Keratinocyte (primary cell): ENCODE results near the gene ABCC9. TPM values are rescaled to one million over a fixed set of nuclear protein-coding genes. Genes with fewer than 3 reads are reported as not detected.

ENCODE experiments used
- DNase-seq: peaks from one replicate; pipeline ENCODE4 v3.0.0-alpha.2; 2011; ENCODE audit warnings: low read depth, missing footprints, low spot score
- FAIRE-seq: peaks from 2 replicates; lab custom pipeline; 2011; peaks lifted over from hg19 to GRCh38; lab: Jason Lieb, UNC
- H2AFZ ChIP-seq: 2 replicates; pipeline ENCODE4 v1.6.0; 2012; ENCODE audit warnings: low read length, control low read depth, inconsistent platforms; ENCODE audit not compliant: control insufficient read depth
- H3K27ac ChIP-seq: 2 replicates; pipeline ENCODE4 v1.5.1; 2011; ENCODE audit warnings: low read length; ENCODE audit not compliant: control insufficient read depth, insufficient read depth
- H3K27me3 ChIP-seq: 3 replicates; pipeline ENCODE4 v1.6.0; 2011; ENCODE audit warnings: low read length; ENCODE audit not compliant: control insufficient read depth, insufficient read depth; ENCODE audit errors: extremely low read depth
- H3K36me3 ChIP-seq, 2 experiments: 2 replicates in 1 of 2; 3 replicates in 1 of 2; pipeline ENCODE4 v1.5.1; 2011; ENCODE audit warnings: low read length in 2 of 2, mild to moderate bottlenecking in 1 of 2; ENCODE audit not compliant: control insufficient read depth in 2 of 2, insufficient read depth in 2 of 2; ENCODE audit errors: extremely low read depth in 1 of 2
- H3K4me1 ChIP-seq: 3 replicates; pipeline ENCODE4 v1.5.1; 2011; ENCODE audit warnings: low read length; ENCODE audit not compliant: control insufficient read depth, insufficient read depth; ENCODE audit errors: extremely low read depth
- H3K4me2 ChIP-seq: 3 replicates; pipeline ENCODE4 v1.6.0; 2011; ENCODE audit warnings: low read depth, low read length; ENCODE audit not compliant: control insufficient read depth, insufficient read depth; ENCODE audit errors: extremely low read depth
- H3K4me3 ChIP-seq, 3 experiments: fragments of 200-600 bp in 1 of 3; sonication (generic) in 1 of 3; 2 replicates in 2 of 3; 3 replicates in 1 of 3; pipeline ENCODE4 v1.5.1; 2011 to 2016; ENCODE audit warnings: low read length in 3 of 3, mild to moderate bottlenecking in 3 of 3, control low read depth in 2 of 3, inconsistent platforms in 1 of 3, low read depth in 1 of 3, mixed read lengths in 1 of 3, mixed run types in 1 of 3, moderate library complexity in 1 of 3; ENCODE audit not compliant: control insufficient read depth in 2 of 3, insufficient read depth in 2 of 3; ENCODE audit errors: extremely low read depth in 1 of 3
- H3K79me2 ChIP-seq: 2 replicates; pipeline ENCODE4 v1.6.0; 2012; ENCODE audit warnings: low read length; ENCODE audit not compliant: control insufficient read depth, insufficient read depth
- H3K9ac ChIP-seq: 3 replicates; pipeline ENCODE4 v1.6.0; 2011; ENCODE audit warnings: low read length; ENCODE audit not compliant: control insufficient read depth, insufficient read depth; ENCODE audit errors: extremely low read depth
- H3K9me1 ChIP-seq: 3 replicates; pipeline ENCODE4 v1.6.0; 2011; ENCODE audit warnings: low read length; ENCODE audit not compliant: control insufficient read depth, insufficient read depth; ENCODE audit errors: extremely low read depth
- H3K9me3 ChIP-seq: 2 replicates; pipeline ENCODE4 v1.5.1; 2012; ENCODE audit warnings: low read depth, low read length; ENCODE audit not compliant: control insufficient read depth
- H4K20me1 ChIP-seq: 3 replicates; pipeline ENCODE4 v1.6.0; 2011; ENCODE audit warnings: low read length; ENCODE audit not compliant: control insufficient read depth, insufficient read depth; ENCODE audit errors: extremely low read depth
- CTCF ChIP-seq, 3 experiments: IDR thresholded peaks in 1 of 3; conservative IDR thresholded peaks in 1 of 3; optimal IDR thresholded peaks in 1 of 3; 2 replicates in 2 of 3; 3 replicates in 1 of 3; pipeline versions ENCODE3 to v1.5.1; 2011; ENCODE audit warnings: low read length in 3 of 3, mild to moderate bottlenecking in 3 of 3, moderate library complexity in 2 of 3, control low read depth in 1 of 3, inconsistent platforms in 1 of 3; ENCODE audit not compliant: insufficient read depth in 2 of 3; ENCODE audit errors: extremely low read depth in 1 of 3
- EZH2 ChIP-seq: IDR thresholded peaks from one replicate; pipeline ENCODE4 v1.6.1; 2012; ENCODE audit warnings: inconsistent platforms, mild to moderate bottlenecking, low read length, moderate library complexity
- dilution Hi-C: fragments of 300-500 bp; cut with MboI; formaldehyde crosslinking; loops from one replicate; pipeline ENCODE4 v1.7.0; 2020; ENCODE audit warnings: low sequenced_read_pairs; ENCODE audit not compliant: extremely low pct_ligation_motif_present
- polyA plus RNA-seq, 5 experiments: library from polyadenylated mRNA; depleted of rRNA in 3 of 5; stranded (reverse) in 3 of 5; stranded (forward) in 1 of 5; unstranded in 1 of 5; fragments of >200 nt; gene quantifications; 1 replicate in 1 of 5; 2 replicates in 3 of 5; 3 replicates in 1 of 5; pipeline versions ENCODE4 v1.2.1 to v1.2.3, GENCODE V29; 2011 to 2012; ENCODE audit warnings: missing spikeins in 2 of 5, low read depth in 1 of 5, low replicate concordance in 1 of 5

Gene ABCC9
- polyA plus RNA-seq, 1 donor (not counting 4 experiments of a cell fraction or from before 2014, with no cell fraction given) = not detected

GRCh38 chr12:21773806-21774205, 167.4 kb downstream of the ABCC9 start:
- dilution Hi-C loops = no loop called here
- TF ChIP-seq EZH2 = no peak
- TF ChIP-seq CTCF (optimal IDR thresholded peaks at IDR 0.05 in 1 of 3, IDR thresholded peaks at IDR 0.05 in 1 of 3, conservative IDR thresholded peaks at IDR 0.05 in 1 of 3; ENCODE audit: extremely low read depth in 1 of 3, insufficient read depth in 2 of 3, low read length in 3 of 3) = no peak
- Histone ChIP-seq H3K9ac (no peak overlapping the region), H3K79me2 (no peaks in the 10 kb centered on the region), H3K27me3 (peaks cover 17% of the 10 kb centered on the region), H3K4me3 (no peak overlapping the region), H3K36me3 (no peaks in the 10 kb centered on the region), H3K9me1 (no peaks in the 10 kb centered on the region), H3K9me3 (no peaks in the 10 kb centered on the region), H4K20me1 (no peaks in the 10 kb centered on the region), H3K27ac (no peak overlapping the region), H3K4me2 (no peak overlapping the region), H3K4me1 (no peaks in the 10 kb centered on the region), H2AFZ (no peak overlapping the region)
- FAIRE-seq = no peak
- DNase-seq = no peak

GRCh38 chr12:21773263-21773741, 167.9 kb downstream of the ABCC9 start:
- H2AFZ ChIP-seq = no peak overlapping the region
- dilution Hi-C loops = no loop called here
- H3K9ac ChIP-seq = no peak overlapping the region
- no peaks in the 10 kb centered on the region for H3K36me3 ChIP-seq
- H3K27me3 ChIP-seq = peaks cover 17% of the 10 kb centered on the region
- H4K20me1 ChIP-seq = no peaks in the 10 kb centered on the region
- H3K4me3 ChIP-seq = no peak overlapping the region
- H3K79me2 ChIP-seq = no peaks in the 10 kb centered on the region
- TF ChIP-seq CTCF (optimal IDR thresholded peaks at IDR 0.05 in 1 of 3, IDR thresholded peaks at IDR 0.05 in 1 of 3, conservative IDR thresholded peaks at IDR 0.05 in 1 of 3; ENCODE audit: extremely low read depth in 1 of 3, insufficient read depth in 2 of 3, low read length in 3 of 3) = peak in 2 of 3 experiments; percentile 11 to 47
- no peak for TF ChIP-seq EZH2
- H3K9me3 ChIP-seq = no peaks in the 10 kb centered on the region
- H3K4me2 ChIP-seq = no peak overlapping the region
- no peaks in the 10 kb centered on the region for H3K4me1 ChIP-seq
- no peak overlapping the region for H3K27ac ChIP-seq
- FAIRE-seq (no peak), DNase-seq (no peak)
- H3K9me1 ChIP-seq = no peaks in the 10 kb centered on the region
